GM18867 (cell line): ENCODE data around the gene CEP85L.

ENCODE experiments used
- ATAC-seq: cut with Tn5 transposase; IDR thresholded peaks from one replicate; pipeline ENCODE4 v1.9.1; 2021; ENCODE audit warnings: mild to moderate bottlenecking, moderate library complexity; ENCODE audit not compliant: unreplicated experiment

The CEP85L gene

DNA sequence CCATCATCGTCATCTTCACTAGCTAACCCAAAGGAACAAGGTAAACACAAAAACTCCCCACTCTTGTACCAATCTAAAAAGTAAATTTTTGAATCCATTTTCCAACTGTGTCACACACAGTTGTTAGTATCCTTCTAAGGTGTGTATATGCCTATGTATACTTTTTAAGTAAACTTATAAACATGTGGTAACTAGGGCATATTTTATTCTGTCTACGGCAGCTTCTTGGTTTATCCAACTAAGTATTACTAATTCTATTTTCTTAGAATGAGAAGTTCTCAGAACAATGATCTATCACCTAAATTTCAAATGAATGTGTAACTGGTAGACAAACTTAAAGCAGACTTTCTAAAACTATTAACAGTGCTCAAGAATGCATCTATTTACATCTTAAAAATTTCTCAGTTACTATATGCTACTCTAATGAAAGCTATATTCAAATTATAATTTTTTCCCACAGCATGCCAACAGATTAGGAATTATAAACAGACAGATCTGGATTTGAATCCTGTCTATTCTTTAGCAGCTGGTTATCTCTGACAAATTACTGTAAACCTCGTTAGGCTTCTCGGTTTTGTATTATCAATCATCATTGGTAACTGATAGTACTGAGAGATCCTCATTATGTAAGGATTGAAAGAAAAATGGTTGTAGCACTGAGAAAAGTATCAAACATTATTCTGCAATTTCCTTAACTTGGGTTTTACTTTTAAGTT lies 105.1 kb downstream of the CEP85L start:
- ATAC-seq = no peak

GRCh38 chr6:118544105-118544504 lies 107.3 kb downstream of the CEP85L start:
- no peak for ATAC-seq

DNA sequence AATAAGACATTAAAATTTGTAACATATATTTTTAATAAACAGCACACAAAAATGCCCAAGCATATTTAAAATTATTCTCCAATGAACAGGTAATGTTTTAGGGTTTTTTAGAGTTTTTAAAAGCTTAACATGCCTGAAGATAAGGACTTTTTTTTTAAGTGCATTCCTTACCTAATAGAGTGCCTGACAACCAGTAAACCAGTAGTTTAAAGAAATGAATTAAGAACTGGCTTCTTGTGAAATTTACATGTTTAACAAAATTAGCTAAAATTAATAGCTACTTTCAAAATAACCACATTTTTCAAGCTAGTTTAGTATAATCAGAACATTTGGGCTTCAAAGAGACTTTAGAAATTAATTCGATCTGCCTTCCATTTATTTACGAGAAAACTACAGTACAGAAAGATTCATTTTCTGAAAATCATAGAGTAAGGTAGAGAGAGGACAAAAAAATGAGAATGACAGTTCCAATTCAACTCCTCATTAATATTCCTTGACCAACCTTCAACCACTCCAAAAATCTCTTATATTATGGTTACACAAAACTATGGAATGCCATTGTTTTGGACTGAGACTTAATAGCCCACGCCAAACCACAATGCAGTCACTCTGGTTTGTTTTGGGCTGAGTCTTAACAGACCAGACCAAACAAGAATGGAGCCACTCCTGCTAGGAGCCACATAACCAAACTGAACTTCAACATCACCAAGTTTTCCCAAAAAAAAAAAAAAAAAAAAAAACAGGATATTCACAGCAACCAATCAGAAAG lies 109.0 kb downstream of the CEP85L start:
- ATAC-seq = no peak

GRCh38 chr6:118537574-118537973 lies 113.8 kb downstream of the CEP85L start:
- no peak for ATAC-seq

DNA sequence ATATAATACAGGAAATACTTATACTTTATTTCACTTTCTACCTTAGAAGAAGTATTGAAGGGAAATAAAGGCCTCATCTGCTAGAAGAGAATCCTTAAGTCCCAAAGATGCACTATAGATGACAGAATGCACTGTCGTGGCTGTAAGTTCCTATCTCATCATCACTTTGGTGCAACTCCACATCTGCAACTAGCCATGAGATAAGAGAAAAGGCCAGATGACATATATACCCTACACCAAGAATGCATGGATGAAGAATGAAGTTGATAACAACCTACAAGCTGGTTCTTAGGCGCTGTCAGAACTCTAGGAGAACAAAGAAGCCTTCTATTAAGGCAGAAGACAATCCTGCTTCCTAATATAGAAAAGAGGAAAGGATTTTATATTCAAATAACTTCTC lies 114.9 kb downstream of the CEP85L start:
- no peak for ATAC-seq

DNA sequence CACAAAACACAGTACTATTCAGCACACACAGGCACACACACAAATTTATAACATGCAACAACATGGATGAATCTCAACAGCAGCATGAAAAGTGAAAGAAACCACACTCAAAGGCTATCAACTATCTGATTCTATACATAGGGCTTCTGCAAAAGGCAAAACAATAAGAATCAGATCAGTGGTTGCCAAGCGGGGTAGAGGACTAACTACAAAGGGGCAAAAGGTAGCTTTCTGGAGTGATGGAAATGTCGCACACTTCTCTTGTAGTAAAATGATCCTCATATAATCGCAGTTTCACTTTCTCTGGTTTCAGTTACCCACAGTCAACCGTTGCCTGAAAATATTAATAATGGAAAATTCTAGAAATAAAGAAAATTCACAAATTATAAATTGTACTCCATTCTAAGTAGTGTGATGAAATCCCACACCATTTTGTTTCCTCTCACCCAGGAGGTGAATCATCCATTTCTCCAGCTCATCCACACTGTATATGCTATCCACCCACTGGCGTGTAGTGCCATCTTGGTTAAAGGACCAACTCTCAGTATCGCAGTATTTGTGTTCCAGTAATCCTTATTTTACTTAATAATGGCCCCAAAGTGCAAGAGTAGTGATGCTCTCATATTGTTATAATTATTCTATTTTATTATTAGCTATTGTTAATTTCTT lies 116.1 kb downstream of the CEP85L start:
- ATAC-seq = no peak

DNA sequence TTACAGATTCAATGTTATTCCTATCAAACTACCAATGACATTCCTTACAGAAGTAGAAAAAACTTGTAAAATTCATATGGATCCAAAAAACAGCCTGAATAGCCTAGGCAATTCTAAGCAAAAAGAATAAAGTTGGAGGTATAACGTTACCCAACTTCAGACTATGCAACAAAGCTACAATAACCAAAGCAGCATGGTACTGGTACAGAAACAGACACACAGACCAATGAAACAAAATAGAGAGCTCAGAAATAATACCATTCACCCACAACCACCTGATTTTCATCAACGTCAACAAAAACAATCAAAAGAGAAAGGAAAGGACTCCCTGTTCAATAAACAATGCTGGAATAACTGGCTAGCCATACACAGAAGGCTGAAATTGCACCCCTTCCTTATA lies 120.4 kb downstream of the CEP85L start:
- no peak for ATAC-seq

- ATAC-seq = no peak
Observed at GRCh38 chr6:118529756-118530155, 121.6 kb downstream of the CEP85L start.

GRCh38 chr6:118528129-118528528 lies 123.3 kb downstream of the CEP85L start:
- ATAC-seq = no peak

DNA sequence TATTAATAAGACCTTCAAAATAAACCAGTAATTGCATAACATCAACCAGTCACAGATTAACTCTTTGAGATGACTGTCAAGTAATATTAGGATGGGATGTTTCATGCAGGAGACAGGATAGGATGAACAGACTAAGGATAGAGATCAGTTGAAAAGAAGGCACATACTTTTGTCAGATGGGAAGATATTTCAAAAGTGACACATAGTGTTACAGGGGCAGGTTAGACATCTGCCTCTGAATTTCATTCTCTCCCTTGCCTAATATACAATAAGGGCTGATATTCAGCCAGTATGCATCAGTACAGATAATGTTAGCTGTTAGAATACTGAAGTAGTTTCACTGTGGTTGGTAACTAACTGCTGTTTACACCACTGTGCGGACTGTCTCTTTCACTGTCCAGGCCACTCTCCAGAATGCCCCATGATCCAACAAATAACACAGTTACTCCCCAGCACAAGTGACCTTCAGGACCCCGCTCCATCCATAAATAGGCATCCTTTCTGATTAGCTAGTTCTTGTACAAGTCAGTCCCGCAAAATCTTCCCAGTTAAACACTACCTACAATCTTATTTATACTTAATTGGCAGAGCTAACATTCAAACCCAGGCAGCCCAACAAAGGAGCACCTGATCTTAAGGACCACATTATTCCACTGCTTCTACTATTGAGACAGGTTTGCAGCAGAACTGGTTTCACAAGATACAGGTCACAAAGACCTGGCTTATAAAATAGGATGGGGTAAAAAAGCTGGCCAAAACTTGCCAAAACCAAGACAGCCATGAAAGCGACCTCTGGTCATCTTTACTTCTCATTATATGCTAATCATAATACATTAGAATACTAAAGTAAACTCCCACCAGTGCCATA lies 125.2 kb downstream of the CEP85L start:
- no peak for ATAC-seq

DNA sequence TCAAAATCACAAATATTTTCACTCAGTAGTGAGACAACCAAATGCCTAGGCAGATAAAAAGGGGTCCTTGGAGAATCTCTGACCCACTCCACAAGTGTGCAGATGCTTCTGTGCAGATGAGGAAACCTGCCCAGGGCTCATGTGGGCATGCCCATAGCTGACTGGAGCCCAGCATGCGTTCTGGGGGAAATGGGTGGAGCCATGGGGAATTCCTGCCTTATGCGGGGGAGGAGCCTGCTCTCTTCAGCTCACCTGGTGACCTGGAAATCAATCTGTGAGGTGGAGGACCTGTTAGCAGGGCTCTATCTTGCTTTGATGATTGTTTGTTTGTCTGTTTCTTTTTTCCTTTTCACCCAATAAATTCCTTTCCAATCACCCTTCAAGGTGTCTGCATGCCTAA lies 126.7 kb downstream of the CEP85L start:
- ATAC-seq = no peak

DNA sequence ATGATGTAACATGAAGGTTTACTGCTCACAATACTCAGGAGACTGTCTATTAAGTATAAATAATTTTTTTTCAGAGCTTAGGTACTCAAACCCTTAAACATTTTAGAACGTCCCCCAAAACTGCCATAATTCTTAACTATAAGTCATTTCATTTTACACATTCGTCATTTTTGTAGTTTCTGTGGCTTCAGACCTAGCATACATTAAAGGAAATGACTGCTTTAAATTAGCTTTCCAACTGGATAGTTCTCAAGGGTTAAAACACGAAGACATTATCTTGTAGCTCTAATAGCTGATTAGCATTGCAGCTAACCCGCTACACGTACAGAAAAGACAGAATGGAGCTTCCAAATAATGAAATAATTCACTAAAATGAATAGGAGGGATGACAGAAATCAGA lies 128.2 kb downstream of the CEP85L start:
- ATAC-seq = peak; percentile 62

- no peak for ATAC-seq
Observed at GRCh38 chr6:118522422-118522821, 129.0 kb downstream of the CEP85L start.

- no peak for ATAC-seq
Observed at GRCh38 chr6:118514689-118515088, 136.7 kb downstream of the CEP85L start.

- no peak for ATAC-seq
Observed at GRCh38 chr6:118511930-118512715, 139.3 kb downstream of the CEP85L start.

GRCh38 chr6:118509009-118509617 lies 142.3 kb downstream of the CEP85L start:
- peak; percentile 49 for ATAC-seq

DNA sequence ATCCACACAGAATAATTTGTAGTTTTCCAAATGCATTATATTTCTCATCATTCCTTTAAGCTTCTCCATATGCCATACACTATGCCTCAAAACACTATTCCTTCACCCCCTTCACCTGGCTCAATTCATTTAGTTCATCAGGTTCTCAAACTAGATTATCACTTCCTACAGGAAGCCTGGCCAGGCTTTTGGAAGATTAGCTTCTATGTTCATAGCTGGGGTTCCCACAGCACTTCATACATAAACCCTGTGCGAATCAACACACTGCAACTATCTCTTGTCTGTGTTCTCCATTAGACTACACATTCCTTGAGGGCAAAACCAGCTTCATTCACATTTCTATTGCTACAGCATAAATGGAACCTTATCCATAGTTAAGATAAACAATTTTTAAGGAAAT lies 143.8 kb downstream of the CEP85L start:
- ATAC-seq = no peak

- no peak for ATAC-seq
Observed at GRCh38 chr6:118506071-118506638, 145.2 kb downstream of the CEP85L start.

- no peak for ATAC-seq
Observed at GRCh38 chr6:118505656-118506055, 145.7 kb downstream of the CEP85L start.
